ENCODE measurements around the gene GTPBP4. TPM values are rescaled to one million over a fixed set of nuclear protein-coding genes. Genes with fewer than 3 reads are reported as not detected.

GTPBP4 gene
- total RNA-seq, 2 experiments from 2014 or later = 109 to 116 TPM

- no peak overlapping the region for H3K27ac Mint-ChIP-seq
- no peaks in the 10 kb centered on the region for H3K9me3 Mint-ChIP-seq (ENCODE audit: low read depth)
- intact Hi-C loops (cut with DNase I, micrococcal nuclease) = no loop called here
- no peak overlapping the region for H3K4me3 Mint-ChIP-seq
- H3K27me3 Mint-ChIP-seq = no peaks in the 10 kb centered on the region
- H3K36me3 Mint-ChIP-seq (ENCODE audit: low read depth) = no peaks in the 10 kb centered on the region
- ChIA-PET CTCF (no interaction called here), POLR2A (no interaction called here)
- no peaks in the 10 kb centered on the region for H3K4me1 Mint-ChIP-seq
- DNase-seq (no peak), ATAC-seq (no peak)
Observed at GRCh38 chr10:954396-954795, 33.8 kb upstream of the GTPBP4 start.

GRCh38 chr10:955127-955819 lies 33.0 kb upstream of the GTPBP4 start:
- Mint-ChIP-seq H3K4me1 (no peaks in the 10 kb centered on the region), H3K9me3 (ENCODE audit: low read depth) (no peaks in the 10 kb centered on the region), H3K4me3 (no peak overlapping the region), H3K27ac (no peak overlapping the region), H3K27me3 (no peaks in the 10 kb centered on the region), H3K36me3 (ENCODE audit: low read depth) (no peaks in the 10 kb centered on the region)
- ATAC-seq (no peak), DNase-seq (no peak)
- intact Hi-C loops (cut with DNase I, micrococcal nuclease) = no loop called here
- CTCF ChIA-PET = no interaction called here
- POLR2A ChIA-PET = no interaction called here

DNA sequence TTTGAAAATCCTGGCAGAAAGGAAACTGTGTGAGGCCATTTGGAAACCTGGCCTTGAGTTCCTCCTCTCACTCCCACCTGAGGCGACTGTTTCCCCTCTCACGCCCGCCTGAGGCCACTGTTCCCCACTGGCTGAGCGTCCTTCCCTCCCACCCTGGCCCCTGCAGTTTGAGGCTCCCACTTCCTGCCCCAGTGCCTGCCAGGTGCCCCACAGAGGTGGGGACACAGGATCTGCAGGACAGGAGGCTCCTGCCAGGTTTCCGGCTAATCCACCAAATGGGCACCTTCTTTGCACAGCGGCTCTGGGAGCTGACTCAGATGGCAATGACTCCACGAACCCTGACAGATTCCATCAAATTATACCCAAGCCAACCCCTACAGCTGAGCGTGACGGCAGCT lies 32.4 kb upstream of the GTPBP4 start:
- H3K27me3 Mint-ChIP-seq = no peaks in the 10 kb centered on the region
- POLR2A ChIA-PET = no interaction called here
- H3K4me3 Mint-ChIP-seq = no peak overlapping the region
- CTCF ChIA-PET = no interaction called here
- intact Hi-C loops (cut with DNase I, micrococcal nuclease) = no loop called here
- H3K36me3 Mint-ChIP-seq (ENCODE audit: low read depth) = no peaks in the 10 kb centered on the region
- H3K9me3 Mint-ChIP-seq (ENCODE audit: low read depth) = no peaks in the 10 kb centered on the region
- no peak overlapping the region for H3K27ac Mint-ChIP-seq
- H3K4me1 Mint-ChIP-seq = no peaks in the 10 kb centered on the region
- no peak for DNase-seq
- no peak for ATAC-seq

DNA sequence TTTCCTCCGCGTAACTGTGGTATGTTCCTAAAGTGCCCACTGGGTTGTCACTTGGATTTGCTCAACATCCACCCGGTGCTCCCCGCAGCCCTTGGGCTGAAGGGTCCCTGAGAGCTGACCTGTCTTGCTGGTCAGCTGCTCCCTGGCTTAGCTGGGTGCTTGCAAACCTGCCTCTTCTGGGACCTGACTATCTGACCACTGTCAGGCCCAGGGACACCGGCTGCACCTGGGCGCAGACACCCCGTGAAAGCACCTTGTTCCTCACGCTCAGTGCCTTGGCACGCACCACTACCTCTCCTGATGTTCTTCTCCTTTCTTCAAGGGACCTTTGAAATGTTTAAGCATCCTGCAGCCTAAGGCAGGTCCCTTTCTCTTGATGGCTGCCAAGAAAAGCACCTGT lies 30.1 kb upstream of the GTPBP4 start:
- CTCF ChIA-PET = interaction anchor here (0.5 to 1.0 kb wide), 2 partner anchors 29 to 208 kb away, joined by 3 read pairs; no protein-coding TSS in a partner anchor

GRCh38 chr10:958856-959255 lies 29.4 kb upstream of the GTPBP4 start:
- no peak overlapping the region for H3K27ac Mint-ChIP-seq
- no peak for ATAC-seq
- no peaks in the 10 kb centered on the region for H3K36me3 Mint-ChIP-seq (ENCODE audit: low read depth)
- no peak for DNase-seq
- no peak overlapping the region for H3K4me3 Mint-ChIP-seq
- intact Hi-C loops (cut with DNase I, micrococcal nuclease) = no loop called here
- ChIA-PET CTCF (no interaction called here), POLR2A (no interaction called here)
- no peaks in the 10 kb centered on the region for H3K27me3 Mint-ChIP-seq
- H3K9me3 Mint-ChIP-seq (ENCODE audit: low read depth) = no peaks in the 10 kb centered on the region
- H3K4me1 Mint-ChIP-seq = no peaks in the 10 kb centered on the region

More for the DNA sequence above, 30.1 kb upstream of the GTPBP4 start:
- intact Hi-C loops (cut with DNase I, micrococcal nuclease) = no loop called here
- no peaks in the 10 kb centered on the region for H3K36me3 Mint-ChIP-seq (ENCODE audit: low read depth)
- no peak overlapping the region for H3K4me3 Mint-ChIP-seq
- no peak overlapping the region for H3K27ac Mint-ChIP-seq
- no peaks in the 10 kb centered on the region for H3K9me3 Mint-ChIP-seq (ENCODE audit: low read depth)
- no peak for ATAC-seq
- DNase-seq = no peak
- no peaks in the 10 kb centered on the region for H3K4me1 Mint-ChIP-seq
- POLR2A ChIA-PET = no interaction called here
- H3K27me3 Mint-ChIP-seq = no peaks in the 10 kb centered on the region

- no peaks in the 10 kb centered on the region for H3K27me3 Mint-ChIP-seq
- ChIA-PET CTCF (no interaction called here), POLR2A (no interaction called here)
- ATAC-seq (no peak), DNase-seq (no peak)
- H3K36me3 Mint-ChIP-seq (ENCODE audit: low read depth) = no peaks in the 10 kb centered on the region
- H3K27ac Mint-ChIP-seq = no peak overlapping the region
- H3K4me1 Mint-ChIP-seq = peaks cover 5% of the 10 kb centered on the region
- H3K4me3 Mint-ChIP-seq = no peak overlapping the region
- intact Hi-C loops (cut with DNase I, micrococcal nuclease) = no loop called here
- H3K9me3 Mint-ChIP-seq (ENCODE audit: low read depth) = no peaks in the 10 kb centered on the region
Observed at GRCh38 chr10:962342-962741, 25.9 kb upstream of the GTPBP4 start.

DNA sequence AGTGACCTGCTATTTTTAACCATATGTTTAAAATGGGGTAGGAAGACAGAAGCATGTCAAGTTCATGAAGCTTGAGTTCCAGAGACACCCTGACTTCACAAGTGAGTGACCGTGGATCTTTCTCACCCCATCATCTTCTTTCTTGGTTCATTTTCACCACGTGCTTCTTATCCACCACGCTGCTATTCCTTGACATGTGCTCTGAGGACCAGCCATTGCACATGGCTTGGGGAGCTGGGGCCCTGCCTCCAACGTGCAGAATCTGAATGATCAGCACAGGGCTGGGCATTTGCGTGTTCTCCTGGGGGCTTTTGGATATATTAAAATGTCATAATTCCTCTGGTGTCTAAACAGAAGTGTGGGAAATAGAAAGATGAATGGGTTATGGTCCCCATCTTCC lies 25.0 kb upstream of the GTPBP4 start:
- Mint-ChIP-seq H3K27ac (no peak overlapping the region), H3K4me3 (no peak overlapping the region), H3K4me1 (peaks cover 7% of the 10 kb centered on the region), H3K36me3 (ENCODE audit: low read depth) (no peaks in the 10 kb centered on the region), H3K9me3 (ENCODE audit: low read depth) (no peaks in the 10 kb centered on the region), H3K27me3 (no peaks in the 10 kb centered on the region)
- ATAC-seq = no peak
- CTCF ChIA-PET = no interaction called here
- POLR2A ChIA-PET = no interaction called here
- no peak for DNase-seq
- intact Hi-C loops (cut with DNase I, micrococcal nuclease) = no loop called here

- Mint-ChIP-seq H3K4me1 (peaks cover 7% of the 10 kb centered on the region), H3K36me3 (ENCODE audit: low read depth) (no peaks in the 10 kb centered on the region)
- POLR2A ChIA-PET = no interaction called here
Observed at GRCh38 chr10:963655-964054, 24.6 kb upstream of the GTPBP4 start.

GRCh38 chr10:964321-964987 lies 23.8 kb upstream of the GTPBP4 start:
- DNase-seq (no peak), ATAC-seq (no peak)
- Mint-ChIP-seq H3K4me3 (no peak overlapping the region), H3K4me1 (peaks cover 7% of the 10 kb centered on the region), H3K9me3 (ENCODE audit: low read depth) (no peaks in the 10 kb centered on the region), H3K36me3 (ENCODE audit: low read depth) (no peaks in the 10 kb centered on the region), H3K27ac (no peak overlapping the region), H3K27me3 (no peaks in the 10 kb centered on the region)
- POLR2A ChIA-PET = no interaction called here
- CTCF ChIA-PET = no interaction called here
- intact Hi-C loops (cut with DNase I, micrococcal nuclease) = no loop called here

More at GRCh38 chr10:963655-964054, 24.6 kb upstream of the GTPBP4 start:
- DNase-seq = no peak
- Mint-ChIP-seq H3K27me3 (no peaks in the 10 kb centered on the region), H3K9me3 (ENCODE audit: low read depth) (no peaks in the 10 kb centered on the region), H3K4me3 (no peak overlapping the region), H3K27ac (no peak overlapping the region)
- no peak for ATAC-seq
- CTCF ChIA-PET = no interaction called here
- intact Hi-C loops (cut with DNase I, micrococcal nuclease) = no loop called here

DNA sequence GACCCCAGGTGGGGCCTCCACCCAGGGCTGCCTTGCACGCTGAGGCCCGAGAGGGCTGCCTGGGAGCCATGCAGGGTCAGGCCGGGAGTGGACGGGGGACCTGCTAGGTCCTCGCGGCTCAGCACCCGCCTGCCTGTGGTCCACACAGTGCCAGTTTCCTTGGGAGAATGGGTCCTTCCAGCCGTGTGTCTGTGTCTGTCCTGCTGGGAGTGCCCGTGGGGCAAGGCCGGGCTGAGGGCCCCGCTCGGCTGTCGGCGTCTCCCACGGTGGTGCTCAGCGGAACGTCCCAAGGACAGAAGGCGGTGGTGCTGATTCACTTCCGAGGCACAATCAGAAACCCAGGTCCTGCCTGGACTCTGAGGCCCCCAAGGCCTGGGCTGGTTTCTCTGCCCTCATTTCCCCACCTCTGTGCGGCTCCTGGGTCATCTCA lies 23.2 kb upstream of the GTPBP4 start:
- Mint-ChIP-seq H3K27me3 (peaks cover 5% of the 10 kb centered on the region), H3K27ac (no peak overlapping the region), H3K4me3 (no peak overlapping the region), H3K36me3 (ENCODE audit: low read depth) (no peaks in the 10 kb centered on the region), H3K4me1 (peaks cover 7% of the 10 kb centered on the region), H3K9me3 (ENCODE audit: low read depth) (no peaks in the 10 kb centered on the region)
- CTCF ChIA-PET = no interaction called here
- DNase-seq (no peak), ATAC-seq (no peak)
- POLR2A ChIA-PET = no interaction called here
- intact Hi-C loops (cut with DNase I, micrococcal nuclease) = no loop called here

DNA sequence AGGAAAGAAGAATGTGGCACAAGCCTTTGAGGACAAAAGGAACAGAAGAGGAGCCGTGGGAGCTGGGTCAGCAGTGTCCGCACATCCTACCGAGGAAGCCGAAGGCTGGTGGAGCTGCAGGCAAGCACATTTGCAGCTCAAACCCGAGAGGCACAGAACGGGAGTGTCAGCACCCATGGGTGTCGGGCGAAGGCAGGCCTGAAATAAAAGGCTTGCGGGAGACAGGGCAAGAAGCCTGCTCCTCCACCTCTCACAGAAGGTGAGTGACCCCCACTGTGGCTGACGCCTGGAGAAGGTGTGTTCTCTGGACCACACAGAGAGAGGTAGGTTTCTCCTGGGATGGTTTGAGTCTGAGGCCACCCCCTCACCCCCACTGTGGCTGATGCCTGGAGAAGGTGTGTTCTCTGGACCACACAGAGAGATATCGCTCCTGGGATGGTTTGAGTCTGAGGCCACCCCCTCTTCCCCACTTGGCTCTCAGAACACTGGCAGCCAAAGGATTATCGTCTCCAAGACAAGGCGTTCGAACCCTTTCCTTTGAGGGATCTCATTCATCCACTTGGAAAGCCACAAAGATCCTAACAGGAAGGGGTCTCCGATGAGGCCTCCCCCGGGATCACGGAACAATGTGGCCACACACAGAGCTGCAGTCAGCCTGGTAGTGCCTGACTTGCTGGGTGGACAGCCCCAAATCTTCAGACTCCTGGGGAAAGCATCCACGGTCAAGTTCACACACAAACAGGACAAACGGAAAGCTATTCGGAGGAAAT lies 21.6 kb upstream of the GTPBP4 start:
- peaks cover 7% of the 10 kb centered on the region for H3K4me1 Mint-ChIP-seq
- H3K4me3 Mint-ChIP-seq = no peak overlapping the region
- DNase-seq (no peak), ATAC-seq (no peak)
- POLR2A ChIA-PET = no interaction called here
- no peaks in the 10 kb centered on the region for H3K36me3 Mint-ChIP-seq (ENCODE audit: low read depth)
- no peaks in the 10 kb centered on the region for H3K9me3 Mint-ChIP-seq (ENCODE audit: low read depth)
- no peak overlapping the region for H3K27ac Mint-ChIP-seq
- peaks cover 5% of the 10 kb centered on the region for H3K27me3 Mint-ChIP-seq
- intact Hi-C loops (cut with DNase I, micrococcal nuclease) = no loop called here
- CTCF ChIA-PET = no interaction called here
